ENCODE results near the gene HMGN3.
"Not testable (repeated sequence)": the region's sequence is repeated elsewhere in the genome, so short reads cannot be mapped to it uniquely, and the experiment has no call there.

HMGN3 gene

DNA sequence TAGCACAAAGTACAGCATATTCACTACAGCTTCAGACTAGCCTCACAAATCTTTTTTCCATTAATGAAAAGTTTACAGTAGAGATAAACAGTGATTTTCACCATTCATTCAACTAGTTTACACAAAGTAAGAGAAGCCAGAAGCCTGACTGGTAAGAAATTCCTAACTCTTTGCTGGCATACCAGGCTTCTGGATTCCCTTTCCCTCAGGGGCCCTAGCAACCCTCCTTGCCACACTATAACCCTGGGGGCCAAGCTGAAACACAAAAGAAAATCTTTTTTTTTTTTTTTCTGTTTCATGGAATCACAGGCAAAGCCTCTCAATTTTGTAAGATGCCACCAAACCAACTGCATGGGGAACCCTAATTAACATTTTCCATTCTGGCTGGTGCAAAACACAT is 28.9 kb upstream of the HMGN3 start:
- ChIA-PET POLR2A (ENCODE audit: low non-redundant PET) (no interaction called here), CTCF (no interaction called here)
- TF ChIP-seq, protein P1, sequence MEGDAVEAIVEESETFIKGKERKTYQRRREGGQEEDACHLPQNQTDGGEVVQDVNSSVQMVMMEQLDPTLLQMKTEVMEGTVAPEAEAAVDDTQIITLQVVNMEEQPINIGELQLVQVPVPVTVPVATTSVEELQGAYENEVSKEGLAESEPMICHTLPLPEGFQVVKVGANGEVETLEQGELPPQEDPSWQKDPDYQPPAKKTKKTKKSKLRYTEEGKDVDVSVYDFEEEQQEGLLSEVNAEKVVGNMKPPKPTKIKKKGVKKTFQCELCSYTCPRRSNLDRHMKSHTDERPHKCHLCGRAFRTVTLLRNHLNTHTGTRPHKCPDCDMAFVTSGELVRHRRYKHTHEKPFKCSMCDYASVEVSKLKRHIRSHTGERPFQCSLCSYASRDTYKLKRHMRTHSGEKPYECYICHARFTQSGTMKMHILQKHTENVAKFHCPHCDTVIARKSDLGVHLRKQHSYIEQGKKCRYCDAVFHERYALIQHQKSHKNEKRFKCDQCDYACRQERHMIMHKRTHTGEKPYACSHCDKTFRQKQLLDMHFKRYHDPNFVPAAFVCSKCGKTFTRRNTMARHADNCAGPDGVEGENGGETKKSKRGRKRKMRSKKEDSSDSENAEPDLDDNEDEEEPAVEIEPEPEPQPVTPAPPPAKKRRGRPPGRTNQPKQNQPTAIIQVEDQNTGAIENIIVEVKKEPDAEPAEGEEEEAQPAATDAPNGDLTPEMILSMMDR (conservative IDR thresholded peaks at IDR 0.05; ENCODE audit: low read depth) = no peak
- no peak for DNase-seq (ENCODE audit: low spot score)
- H3K27ac ChIP-seq = no peak overlapping the region

DNA sequence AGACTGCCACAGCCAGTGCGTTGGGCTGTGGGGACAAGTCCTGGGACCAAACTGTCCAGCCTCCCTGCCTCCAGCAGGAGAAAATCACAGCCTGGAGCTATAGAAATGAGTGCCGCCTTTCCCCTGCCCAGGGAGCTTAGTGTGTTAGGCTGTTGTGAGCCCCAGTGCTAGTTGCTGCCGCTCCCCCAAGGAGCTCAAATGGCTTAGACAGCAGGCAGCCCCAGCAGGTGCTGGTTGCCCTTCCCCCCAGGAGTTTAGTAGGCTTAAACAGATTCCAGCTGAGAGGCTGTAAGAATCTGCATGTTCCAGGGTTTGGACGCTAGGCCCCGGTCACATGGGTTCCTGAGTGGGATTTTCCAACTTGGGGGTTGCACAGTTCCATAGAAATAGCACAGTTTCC is 27.2 kb upstream of the HMGN3 start:
- ChIA-PET POLR2A (ENCODE audit: low non-redundant PET) (no interaction called here), CTCF (interaction anchor here (0.7 kb wide), 1 partner anchor 10 kb away, joined by 3 read pairs; no protein-coding TSS in a partner anchor)
- TF ChIP-seq, protein P1 (conservative IDR thresholded peaks at IDR 0.05; ENCODE audit: low read depth) = no peak
- DNase-seq (ENCODE audit: low spot score) = no peak
- no peak overlapping the region for H3K27ac ChIP-seq

DNA sequence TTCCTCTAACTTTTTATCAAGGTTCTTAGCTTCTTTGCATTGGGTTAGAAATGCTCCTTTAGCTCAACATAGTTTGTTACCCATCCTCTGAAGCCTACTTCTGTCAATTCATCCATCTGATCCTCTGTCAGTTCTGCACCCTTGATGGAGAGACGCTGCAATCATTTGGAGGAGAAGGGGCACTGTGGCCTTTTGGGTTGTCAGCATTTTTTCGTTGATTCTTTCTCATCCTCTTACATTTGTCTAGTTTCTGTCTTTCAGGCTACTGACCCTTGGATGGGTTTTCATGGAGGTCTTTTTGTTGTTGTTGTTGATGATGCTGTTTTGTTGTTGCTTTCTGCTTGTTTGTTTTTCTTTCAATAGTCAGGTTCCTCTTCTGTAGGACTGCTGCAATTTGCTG is 26.3 kb upstream of the HMGN3 start:
- DNase-seq (ENCODE audit: low spot score) = no peak
- TF ChIP-seq, protein P1 (conservative IDR thresholded peaks at IDR 0.05; ENCODE audit: low read depth) = no peak
- no peak overlapping the region for H3K27ac ChIP-seq
- CTCF ChIA-PET = no interaction called here
- POLR2A ChIA-PET (ENCODE audit: low non-redundant PET) = no interaction called here

DNA sequence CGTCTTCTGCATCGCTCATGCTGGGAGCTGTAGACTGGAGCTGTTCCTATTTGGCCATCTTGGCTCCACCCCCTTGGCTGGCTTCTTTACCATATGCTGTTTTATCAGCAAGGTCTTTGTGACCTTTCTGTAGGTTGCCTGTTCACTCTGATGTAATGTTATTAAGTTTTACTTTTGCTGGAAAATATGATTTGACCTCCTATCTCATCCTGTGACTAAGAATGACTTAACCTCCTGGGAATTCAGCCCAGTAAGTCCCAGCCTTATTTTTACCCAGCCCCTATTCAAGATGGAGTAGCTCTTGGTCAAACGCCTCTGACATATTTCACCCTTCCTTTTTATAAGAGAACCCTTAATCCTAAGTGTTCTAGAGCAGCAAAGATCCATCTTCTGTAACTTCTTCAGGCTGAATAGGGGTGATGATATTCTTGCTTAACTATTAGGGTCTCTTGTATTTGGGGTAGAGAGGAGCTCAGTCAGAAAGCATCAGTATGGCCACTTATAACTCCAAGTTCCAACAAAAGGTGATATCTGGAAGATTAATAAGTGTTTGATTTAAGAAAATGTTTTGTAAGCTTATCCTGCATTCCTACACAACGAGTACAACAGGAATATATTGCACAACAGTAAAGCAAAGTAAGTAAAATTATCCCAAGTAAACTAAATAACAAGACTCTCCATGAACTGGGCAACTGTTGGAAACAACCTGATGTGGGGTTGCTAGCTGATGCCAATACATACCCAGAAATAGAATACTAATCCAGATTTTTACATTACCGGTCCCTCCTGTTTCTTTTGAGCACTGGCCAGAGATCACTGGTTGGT is 23.1 kb upstream of the HMGN3 start:
- ChIA-PET CTCF (no interaction called here), POLR2A (ENCODE audit: low non-redundant PET) (no interaction called here)
- TF ChIP-seq, protein P1 (conservative IDR thresholded peaks at IDR 0.05; ENCODE audit: low read depth) = no peak
- H3K27ac ChIP-seq = peak overlapping the region; percentile 40; the same call in 1 of the 2 replicates
- peak; percentile 47 for DNase-seq (ENCODE audit: low spot score)

DNA sequence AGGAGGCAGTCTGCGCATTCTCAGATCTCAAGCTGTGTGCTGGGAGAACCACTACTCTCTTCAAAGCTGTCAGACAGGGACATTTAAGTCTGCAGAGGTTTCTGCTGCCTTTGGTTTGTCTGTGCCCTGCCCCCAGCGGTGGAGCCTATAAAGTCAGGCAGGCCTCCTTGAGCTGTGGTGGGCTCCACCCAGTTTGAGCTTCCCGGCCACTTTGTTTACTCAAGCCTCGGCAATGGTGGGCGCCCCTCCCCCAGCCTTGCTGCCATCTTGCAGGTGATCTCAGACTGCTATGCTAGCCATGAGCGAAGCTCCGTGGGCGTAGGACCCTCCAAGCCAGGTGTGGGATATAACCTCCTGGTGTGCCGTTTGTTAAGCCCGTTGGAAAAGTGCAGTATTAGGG is 22.3 kb upstream of the HMGN3 start:
- DNase-seq (ENCODE audit: low spot score); POLR2A ChIA-PET (ENCODE audit: low non-redundant PET); CTCF ChIA-PET: not testable (repeated sequence)
- peak overlapping the region; percentile 40; the same call in 1 of the 2 replicates for H3K27ac ChIP-seq

DNA sequence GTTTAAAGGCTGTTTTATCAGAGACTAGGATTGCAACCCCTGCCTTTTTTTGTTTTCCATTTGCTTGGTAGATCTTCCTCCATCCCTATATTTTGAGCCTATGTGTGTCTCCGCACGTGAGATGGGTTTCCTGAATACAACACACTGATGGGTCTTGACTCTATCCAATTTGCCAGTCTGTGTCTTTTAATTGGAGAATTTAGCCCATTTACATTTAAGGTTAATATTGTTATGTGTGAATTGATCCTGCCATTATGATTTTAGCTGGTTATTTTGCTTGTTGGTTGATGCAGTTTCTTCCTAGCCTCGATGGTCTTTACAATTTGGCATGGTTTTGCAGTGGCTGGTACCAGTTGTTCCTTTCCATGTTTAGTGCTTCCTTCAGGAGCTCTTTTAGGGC is 20.6 kb upstream of the HMGN3 start:
- H3K27ac ChIP-seq; DNase-seq (ENCODE audit: low spot score); CTCF ChIA-PET; POLR2A ChIA-PET (ENCODE audit: low non-redundant PET): not testable (repeated sequence)

DNA sequence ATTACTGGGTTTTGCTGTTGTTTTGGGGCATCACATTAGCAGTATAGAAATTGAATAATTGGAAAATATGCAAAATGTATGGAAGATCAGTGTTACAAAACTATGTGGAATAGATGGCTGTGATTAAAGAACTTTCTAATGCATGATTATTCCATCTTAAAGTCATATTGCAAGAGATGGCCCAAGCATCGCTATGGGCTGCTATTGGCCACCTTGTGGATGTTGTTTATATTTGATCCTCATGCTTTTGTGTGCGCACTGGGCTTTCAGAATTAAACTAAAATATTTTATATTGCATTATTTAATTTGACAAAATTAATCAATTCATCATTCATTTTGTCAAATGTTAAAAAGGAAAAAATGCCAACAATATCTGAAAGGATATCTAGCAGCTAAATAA is 16.1 kb upstream of the HMGN3 start:
- ChIA-PET POLR2A (ENCODE audit: low non-redundant PET) (no interaction called here), CTCF (interaction anchor here (0.6 to 0.7 kb wide), 3 partner anchors 26 to 217 kb away, joined by 3 to 4 read pairs (median 3); no protein-coding TSS in a partner anchor)
- no peak overlapping the region for H3K27ac ChIP-seq
- no peak for DNase-seq (ENCODE audit: low spot score)
- TF ChIP-seq, protein P1 (conservative IDR thresholded peaks at IDR 0.05; ENCODE audit: low read depth) = no peak
